Fibroblast of upper back skin (primary cell): Measurements from ENCODE around the gene SLC1A4.

Experiments used
- DNase-seq: peaks from one replicate; pipeline ENCODE4 v3.0.0-alpha.2; 2013

SLC1A4 gene

GRCh38 chr2:65055422-65056214 lies 66.4 kb downstream of the SLC1A4 start:
- DNase-seq: no peak

- peak; percentile 97 for DNase-seq
Measured at GRCh38 chr2:65056215-65057053, 67.2 kb downstream of the SLC1A4 start, which contains the start of gene CEP68. Gene CEP68, plus strand, starts transcription at chr2:65056416. Its CDS starts 13,029 bp downstream, at chr2:65069445.

- DNase-seq: no peak
Measured at GRCh38 chr2:65057054-65057375, 67.8 kb downstream of the SLC1A4 start.

- DNase-seq: peak; percentile 60
Measured at GRCh38 chr2:65057391-65058052, 68.3 kb downstream of the SLC1A4 start.

GRCh38 chr2:65059071-65059470 lies 69.9 kb downstream of the SLC1A4 start:
- DNase-seq: no peak

DNA sequence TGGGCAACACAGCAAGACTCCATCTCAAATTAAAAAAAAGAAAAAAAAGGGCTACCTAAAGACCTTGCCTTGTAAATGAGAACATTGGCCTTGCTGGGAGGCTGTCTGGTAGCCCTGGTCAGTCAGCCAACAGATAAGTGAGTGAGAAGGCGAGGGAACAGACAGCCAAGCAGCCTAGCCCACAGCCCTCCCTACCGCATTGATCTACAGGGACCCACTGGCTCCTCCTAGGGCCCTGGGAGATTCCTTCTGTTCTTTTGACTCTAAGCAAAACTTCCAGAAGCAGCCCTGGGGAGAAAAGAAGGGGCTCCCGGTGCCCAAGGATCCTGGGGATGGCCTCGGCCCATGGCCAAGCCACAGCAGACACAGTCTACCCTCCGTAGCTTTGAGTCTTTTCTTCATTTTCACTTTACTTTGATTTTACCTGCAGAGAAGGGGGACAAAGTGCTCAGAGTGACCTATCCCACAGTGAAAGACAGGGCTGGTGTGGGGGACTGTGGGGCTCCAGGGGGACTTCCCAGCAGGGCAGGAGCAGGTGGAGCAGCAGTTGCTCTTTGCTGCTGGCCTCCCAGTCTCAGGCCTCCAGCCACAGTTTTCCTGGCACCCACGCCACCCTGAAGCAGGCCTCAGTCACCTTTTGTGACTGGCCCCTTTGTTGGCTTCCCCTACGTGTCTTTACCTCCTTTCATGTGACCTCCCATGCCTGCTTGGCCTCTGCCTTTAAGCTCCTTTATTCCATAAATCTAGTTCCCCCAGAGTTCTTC lies 72.1 kb downstream of the SLC1A4 start:
- DNase-seq: no peak

- DNase-seq: no peak
Measured at GRCh38 chr2:65061910-65062339, 72.7 kb downstream of the SLC1A4 start.

DNA sequence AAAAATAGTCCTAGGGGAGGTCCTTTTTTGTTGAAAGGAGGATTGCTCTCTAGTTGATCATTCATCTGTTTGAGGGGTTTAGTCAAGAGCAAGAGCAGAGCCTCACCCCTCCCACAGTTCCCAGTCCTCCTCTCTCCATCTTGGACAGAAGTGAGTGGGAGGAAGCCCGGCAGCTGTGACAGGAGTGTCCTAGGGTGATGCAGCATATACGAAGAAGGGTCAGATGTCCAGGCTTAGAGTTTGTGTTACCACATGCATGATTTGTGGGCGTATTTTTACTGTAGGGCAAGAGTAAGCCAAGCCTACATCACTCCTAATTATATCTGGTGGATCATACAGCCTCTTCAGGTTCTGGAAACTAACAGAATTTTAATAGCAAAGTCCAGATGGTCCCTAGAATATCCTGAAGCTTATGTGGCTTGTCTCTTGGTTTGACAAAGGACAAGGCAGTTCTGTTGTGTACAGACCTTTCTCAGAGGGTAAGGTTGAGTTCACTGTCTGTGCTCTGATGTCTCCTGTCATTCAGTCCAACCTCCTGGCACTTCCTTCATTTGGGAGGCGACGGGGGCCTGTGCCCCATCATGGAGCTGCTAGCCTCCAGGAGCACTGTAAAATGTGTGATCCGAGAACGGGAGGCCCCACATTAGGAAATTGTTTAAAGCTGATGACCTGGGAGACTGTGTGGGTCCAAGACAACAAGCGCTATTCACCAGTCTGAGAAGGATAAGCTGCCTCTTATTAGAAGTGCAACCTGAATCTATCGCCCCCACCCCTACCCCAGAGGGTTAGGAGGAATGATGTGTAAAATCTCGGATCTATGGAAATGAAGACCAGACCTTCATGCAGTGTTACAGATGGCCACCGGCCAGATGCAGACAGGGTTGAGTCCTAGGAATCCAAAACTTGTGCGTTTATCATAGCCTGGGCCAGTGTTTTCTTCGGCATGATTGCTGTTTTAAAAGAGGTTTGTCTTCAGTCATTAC lies 73.9 kb downstream of the SLC1A4 start:
- DNase-seq: peak; percentile 80

- DNase-seq: peak; percentile 80
Measured at GRCh38 chr2:65064728-65065552, 75.7 kb downstream of the SLC1A4 start.

DNA sequence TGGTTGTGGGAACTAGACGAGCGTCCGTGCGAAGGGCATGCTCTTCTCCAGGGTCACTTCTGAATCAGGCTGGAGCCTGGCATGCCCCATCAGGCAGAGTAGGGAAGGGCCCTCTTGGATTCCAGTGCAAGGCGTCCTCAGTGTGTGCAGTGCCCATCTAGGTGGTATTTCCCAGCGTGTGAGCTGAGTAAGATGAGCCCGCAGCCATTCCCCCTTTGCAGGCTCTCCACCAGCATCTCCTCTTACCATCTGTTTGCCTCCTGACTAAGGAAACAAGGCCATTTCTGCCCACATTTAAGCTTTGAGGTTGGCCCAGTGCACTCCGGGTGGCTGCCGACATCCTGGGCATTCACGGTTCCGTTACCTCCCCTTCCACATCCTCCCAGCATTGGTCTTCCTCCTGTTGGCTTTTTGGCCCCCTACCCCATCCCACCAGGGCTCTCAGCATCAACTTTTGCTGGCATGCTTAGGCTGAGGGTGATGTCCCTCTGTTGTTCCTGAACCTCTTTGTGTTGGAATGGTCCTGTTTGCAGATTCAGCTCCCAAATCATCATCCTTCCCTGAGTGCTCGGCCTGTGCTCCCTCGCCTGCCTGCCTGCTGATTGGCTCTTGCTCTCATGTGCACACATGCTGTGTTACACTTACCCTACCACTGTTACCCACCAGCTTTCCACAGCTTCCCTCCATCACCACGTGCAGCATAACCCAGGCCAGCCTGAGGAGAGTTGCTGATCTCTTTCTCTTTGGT lies 78.8 kb downstream of the SLC1A4 start:
- DNase-seq: no peak

GRCh38 chr2:65069439-65069824 lies 80.2 kb downstream of the SLC1A4 start:
- no peak for DNase-seq

- peak; percentile 43 for DNase-seq
Measured at GRCh38 chr2:65070172-65070830, 81.1 kb downstream of the SLC1A4 start.

- DNase-seq: no peak
Measured at GRCh38 chr2:65070856-65071255, 81.7 kb downstream of the SLC1A4 start.

- no peak for DNase-seq
Measured at GRCh38 chr2:65071499-65072180, 82.4 kb downstream of the SLC1A4 start.

- no peak for DNase-seq
Measured at GRCh38 chr2:65072181-65072970, 83.2 kb downstream of the SLC1A4 start.
